Muscle layer of colon (tissue), 2 donors: ENCODE data around the gene CNTN1.

ENCODE experiments used
- H3K27ac ChIP-seq: one replicate; pipeline ENCODE4 v1.7.0; 2013; ENCODE audit warnings: low read depth, mild to moderate bottlenecking, low read length, moderate library complexity
- H3K27me3 ChIP-seq, 2 donors: one replicate each; pipeline ENCODE4 v1.7.0; 2013; ENCODE audit warnings: low read length in 2 of 2, mild to moderate bottlenecking in 2 of 2; ENCODE audit not compliant: insufficient read depth in 2 of 2, control insufficient read depth in 1 of 2
- H3K36me3 ChIP-seq: one replicate; pipeline ENCODE4 v1.7.0; 2013; ENCODE audit warnings: mild to moderate bottlenecking, low read length; ENCODE audit not compliant: insufficient read depth
- H3K4me1 ChIP-seq: one replicate; pipeline ENCODE4 v1.7.0; 2013; ENCODE audit warnings: mild to moderate bottlenecking, low read length; ENCODE audit not compliant: insufficient read depth
- H3K4me3 ChIP-seq, 2 donors: one replicate each; pipeline ENCODE4 v1.7.0; 2013; ENCODE audit warnings: low read length in 2 of 2, low read depth in 1 of 2, mild to moderate bottlenecking in 1 of 2, moderate library complexity in 1 of 2
- H3K9ac ChIP-seq: one replicate; pipeline ENCODE4 v1.7.0; 2013; ENCODE audit warnings: low read length
- H3K9me3 ChIP-seq: one replicate; pipeline ENCODE4 v1.7.0; 2013; ENCODE audit warnings: mild to moderate bottlenecking, low read length
- donor health status: abdominal sarcoma.
- donor health status: Adenocarcinoma of cecum.

Gene CNTN1

DNA sequence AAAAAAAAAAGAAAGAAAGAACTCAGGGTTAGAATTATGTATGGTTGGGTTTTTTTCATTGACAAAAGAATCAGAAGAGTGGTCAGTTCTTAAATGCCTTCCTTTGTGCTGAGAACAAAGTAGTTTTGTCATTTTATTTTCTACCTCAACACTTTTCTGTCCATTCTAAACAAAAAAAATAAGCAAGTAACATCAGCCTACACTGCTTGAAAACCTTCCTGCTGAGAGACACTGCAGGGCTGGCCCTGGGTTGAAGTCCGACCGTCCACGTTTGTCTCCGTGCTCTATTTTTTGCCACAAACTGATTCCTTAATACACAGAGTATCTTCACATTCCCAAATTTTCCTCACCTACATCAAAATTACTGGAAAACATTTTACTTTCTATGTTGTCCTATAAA, 284.3 kb downstream of the CNTN1 start:
- Histone ChIP-seq H3K36me3 (no peaks in the 10 kb centered on the region), H3K4me1 (peaks cover 19% of the 10 kb centered on the region), H3K27me3 (no peaks in the 10 kb centered on the region), H3K4me3 (no peak overlapping the region), H3K27ac (no peak overlapping the region), H3K9ac (no peak overlapping the region), H3K9me3 (no peaks in the 10 kb centered on the region)

- no peak overlapping the region for H3K9ac ChIP-seq
- no peak overlapping the region for H3K27ac ChIP-seq
- no peak overlapping the region for H3K4me3 ChIP-seq
- no peaks in the 10 kb centered on the region for H3K36me3 ChIP-seq
- no peaks in the 10 kb centered on the region for H3K9me3 ChIP-seq
- peaks cover 9% of the 10 kb centered on the region for H3K4me1 ChIP-seq
- H3K27me3 ChIP-seq = no peaks in the 10 kb centered on the region
Observed at GRCh38 chr12:40980427-40980961, 288.3 kb downstream of the CNTN1 start.

DNA sequence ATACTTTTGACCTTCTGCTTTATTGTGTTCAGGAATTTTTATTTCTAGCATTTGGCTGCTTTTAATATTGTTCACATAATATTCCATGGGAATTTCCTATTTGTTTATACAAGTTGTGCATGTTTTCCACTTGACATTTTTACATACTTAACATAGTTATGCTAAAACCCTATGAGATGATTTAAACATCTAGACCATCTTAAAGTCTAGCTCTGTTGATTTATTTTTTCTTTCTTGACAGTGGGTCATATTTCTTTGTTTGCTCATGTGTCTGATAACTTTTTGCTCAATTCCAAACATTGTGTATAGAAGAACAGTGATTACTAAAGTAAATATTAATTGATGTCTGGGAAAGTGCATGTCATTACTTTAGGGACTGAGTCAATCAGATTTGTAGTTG, 293.8 kb downstream of the CNTN1 start:
- Histone ChIP-seq H3K36me3 (no peaks in the 10 kb centered on the region), H3K9me3 (no peaks in the 10 kb centered on the region), H3K4me3 (no peak overlapping the region), H3K27me3 (no peaks in the 10 kb centered on the region), H3K27ac (no peak overlapping the region), H3K4me1 (peaks cover 30% of the 10 kb centered on the region), H3K9ac (no peak overlapping the region)

DNA sequence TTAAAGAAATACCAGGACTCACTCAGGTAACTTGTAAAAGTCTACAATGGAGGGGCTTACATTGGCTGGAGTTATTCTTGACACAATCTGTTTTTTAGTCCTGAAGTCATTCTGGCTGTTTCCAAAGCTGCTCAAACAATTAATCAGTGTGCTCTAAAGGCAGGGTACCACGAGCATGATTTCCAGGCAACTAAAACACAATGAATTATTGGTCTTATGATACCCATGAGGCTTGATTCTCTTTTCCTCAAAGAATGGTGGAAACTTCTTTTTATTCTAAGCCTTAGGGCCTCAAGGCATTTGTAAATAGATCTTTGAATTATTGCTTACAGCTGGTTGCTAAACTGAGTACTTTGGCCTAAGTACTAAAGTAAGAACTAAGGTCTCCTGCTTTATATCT, 296.1 kb downstream of the CNTN1 start:
- peak overlapping the region; percentile 70 for H3K27ac ChIP-seq
- H3K36me3 ChIP-seq = no peaks in the 10 kb centered on the region
- H3K9me3 ChIP-seq = no peaks in the 10 kb centered on the region

GRCh38 chr12:40988824-40989223, 296.6 kb downstream of the CNTN1 start:
- Histone ChIP-seq H3K4me3 (no peak overlapping the region), H3K27me3 (no peaks in the 10 kb centered on the region), H3K36me3 (no peaks in the 10 kb centered on the region), H3K4me1 (peaks cover 30% of the 10 kb centered on the region), H3K9ac (no peak overlapping the region), H3K9me3 (no peaks in the 10 kb centered on the region), H3K27ac (peak overlapping the region; percentile 70)

More for the DNA sequence above, 296.1 kb downstream of the CNTN1 start:
- H3K27me3 ChIP-seq = no peaks in the 10 kb centered on the region
- H3K9ac ChIP-seq = no peak overlapping the region
- peaks cover 30% of the 10 kb centered on the region for H3K4me1 ChIP-seq
- no peak overlapping the region for H3K4me3 ChIP-seq

DNA sequence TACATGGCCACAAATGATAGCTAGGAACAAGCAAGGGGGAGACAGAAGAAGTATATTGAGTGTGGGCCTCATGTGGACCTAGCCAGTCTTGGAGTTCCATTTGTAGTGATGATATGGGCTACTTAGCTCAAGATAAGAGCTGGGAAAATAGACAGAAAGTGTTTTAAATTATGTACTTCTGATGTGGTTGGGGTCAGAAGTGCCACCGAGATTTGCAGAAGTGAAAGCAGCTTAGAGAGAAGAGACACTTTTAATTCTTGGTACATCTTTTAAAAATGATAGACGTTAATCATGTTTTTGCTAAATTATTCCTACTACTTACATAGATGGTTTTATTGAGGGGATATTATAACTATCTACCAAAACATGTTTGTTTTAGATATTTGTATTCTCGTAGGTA, 297.5 kb downstream of the CNTN1 start:
- Histone ChIP-seq H3K9ac (no peak overlapping the region), H3K4me3 (no peak overlapping the region), H3K27me3 (no peaks in the 10 kb centered on the region), H3K4me1 (peaks cover 30% of the 10 kb centered on the region), H3K9me3 (no peaks in the 10 kb centered on the region), H3K27ac (peak overlapping the region; percentile 70), H3K36me3 (no peaks in the 10 kb centered on the region)

DNA sequence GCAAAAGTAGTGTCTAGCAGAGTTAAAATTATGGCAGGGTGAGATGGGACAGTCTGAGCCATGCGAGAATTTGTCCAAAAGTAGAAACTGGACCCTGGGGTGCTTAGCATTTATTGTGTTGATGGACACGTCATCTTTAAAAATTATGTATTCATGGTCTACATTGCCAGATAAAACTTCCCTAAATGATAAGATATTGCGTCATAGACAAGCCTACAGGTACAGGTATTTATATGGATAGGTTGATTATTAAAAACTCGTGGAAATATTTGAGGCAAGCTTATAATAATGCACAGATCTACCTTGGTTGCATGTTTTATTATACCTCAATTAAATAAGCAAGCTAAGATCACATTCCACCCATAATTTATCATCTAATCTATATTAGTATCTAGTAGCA, 299.9 kb downstream of the CNTN1 start:
- Histone ChIP-seq H3K27ac (no peak overlapping the region), H3K9ac (no peak overlapping the region), H3K4me1 (peaks cover 38% of the 10 kb centered on the region), H3K36me3 (no peaks in the 10 kb centered on the region), H3K9me3 (no peaks in the 10 kb centered on the region), H3K27me3 (no peaks in the 10 kb centered on the region), H3K4me3 (no peak overlapping the region)

- H3K27ac ChIP-seq = no peak overlapping the region
- H3K36me3 ChIP-seq = no peaks in the 10 kb centered on the region
- H3K27me3 ChIP-seq = no peaks in the 10 kb centered on the region
- peaks cover 36% of the 10 kb centered on the region for H3K4me1 ChIP-seq
- no peak overlapping the region for H3K9ac ChIP-seq
- H3K9me3 ChIP-seq = no peaks in the 10 kb centered on the region
- H3K4me3 ChIP-seq = no peak overlapping the region
Observed at GRCh38 chr12:40992674-40993073, 300.4 kb downstream of the CNTN1 start.

DNA sequence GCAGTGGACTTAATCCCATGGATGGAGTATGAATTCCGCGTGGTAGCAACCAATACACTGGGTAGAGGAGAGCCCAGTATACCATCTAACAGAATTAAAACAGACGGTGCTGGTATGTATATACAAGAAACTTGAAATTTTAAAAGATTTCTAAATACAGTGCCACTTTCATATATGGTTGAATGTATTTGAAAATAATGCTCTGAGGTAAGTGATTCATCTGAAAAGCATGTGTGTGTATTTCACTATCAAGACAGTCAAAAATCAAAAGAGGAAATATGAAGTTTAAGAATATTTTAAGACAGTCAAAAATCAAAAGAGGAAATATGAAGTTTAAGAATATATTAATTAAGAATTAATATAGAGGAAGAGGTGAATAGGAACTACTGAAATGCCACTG, 300.9 kb downstream of the CNTN1 start:
- H3K27ac ChIP-seq = no peak overlapping the region
- no peaks in the 10 kb centered on the region for H3K27me3 ChIP-seq
- H3K4me3 ChIP-seq = no peak overlapping the region
- no peaks in the 10 kb centered on the region for H3K9me3 ChIP-seq
- no peaks in the 10 kb centered on the region for H3K36me3 ChIP-seq
- H3K9ac ChIP-seq = no peak overlapping the region
- peaks cover 32% of the 10 kb centered on the region for H3K4me1 ChIP-seq

GRCh38 chr12:40996091-40996490, 303.9 kb downstream of the CNTN1 start:
- H3K9me3 ChIP-seq = no peaks in the 10 kb centered on the region
- no peak overlapping the region for H3K27ac ChIP-seq
- H3K4me1 ChIP-seq = peaks cover 8% of the 10 kb centered on the region
- H3K36me3 ChIP-seq = no peaks in the 10 kb centered on the region
- no peak overlapping the region for H3K4me3 ChIP-seq
- no peak overlapping the region for H3K9ac ChIP-seq
- H3K27me3 ChIP-seq = no peaks in the 10 kb centered on the region

GRCh38 chr12:40999210-40999609, 307.0 kb downstream of the CNTN1 start:
- Histone ChIP-seq H3K4me3 (no peak overlapping the region), H3K9me3 (no peaks in the 10 kb centered on the region), H3K9ac (no peak overlapping the region)

GRCh38 chr12:41008472-41008871, 316.2 kb downstream of the CNTN1 start:
- no peak overlapping the region for H3K9ac ChIP-seq
- H3K4me3 ChIP-seq = no peak overlapping the region
- no peaks in the 10 kb centered on the region for H3K27me3 ChIP-seq
- H3K36me3 ChIP-seq = no peaks in the 10 kb centered on the region
- no peak overlapping the region for H3K27ac ChIP-seq
- H3K9me3 ChIP-seq = no peaks in the 10 kb centered on the region
- H3K4me1 ChIP-seq = no peaks in the 10 kb centered on the region

More at GRCh38 chr12:40999210-40999609, 307.0 kb downstream of the CNTN1 start:
- no peaks in the 10 kb centered on the region for H3K36me3 ChIP-seq
- no peaks in the 10 kb centered on the region for H3K27me3 ChIP-seq
- peaks cover 8% of the 10 kb centered on the region for H3K4me1 ChIP-seq
- H3K27ac ChIP-seq = no peak overlapping the region
